Progenitor cell of endocrine pancreas (in vitro differentiated cells): ENCODE measurements around the gene ZBED1. TPM values are rescaled to one million over a fixed set of nuclear protein-coding genes. Genes with fewer than 3 reads are reported as not detected.
A peak's percentile ranks its signal among the peaks of the same experiment; 100 is the strongest.
"Not testable (repeated sequence)": the region's sequence is repeated elsewhere in the genome, so short reads cannot be mapped to it uniquely, and the experiment has no call there.

Experiments used
- DNase-seq: peaks from one replicate; pipeline ENCODE4 v3.0.0; 2021; ENCODE audit warnings: low spot score; ENCODE audit not compliant: unreplicated experiment
- H3K27ac Mint-ChIP-seq: 2 replicates; pipeline ENCODE4 v1.8.0; 2021; ENCODE audit warnings: mild to moderate bottlenecking, moderate library complexity, mixed read lengths
- H3K27me3 Mint-ChIP-seq: 2 replicates; pipeline ENCODE4 v1.8.0; 2021; ENCODE audit warnings: mixed read lengths
- H3K36me3 Mint-ChIP-seq: 2 replicates; pipeline ENCODE4 v1.8.0; 2022; ENCODE audit warnings: mixed read lengths; ENCODE audit not compliant: insufficient read depth
- H3K4me1 Mint-ChIP-seq: 2 replicates; pipeline ENCODE4 v1.8.0; 2021; ENCODE audit warnings: low read depth, mixed read lengths
- H3K4me3 Mint-ChIP-seq: 2 replicates; pipeline ENCODE4 v1.8.0; 2021; ENCODE audit warnings: low read depth, mild to moderate bottlenecking, moderate library complexity, mixed read lengths
- H3K9me3 Mint-ChIP-seq: 2 replicates; pipeline ENCODE4 v1.8.0; 2021; ENCODE audit warnings: low read depth, mixed read lengths
- total RNA-seq: library from RNA; stranded (reverse); gene quantifications from 2 replicates; pipeline ENCODE4 v1.2.1, GENCODE V29; 2021
- TF ChIP-seq, protein P1 (sequence below): fragments of 200-600 bp; sonication (generic); IDR thresholded peaks from one replicate; pipeline ENCODE4 v1.5.0; 2021; ENCODE audit warnings: antibody characterized with exemption, mild to moderate bottlenecking; ENCODE audit not compliant: unreplicated experiment

The ZBED1 gene
- total RNA-seq, 1 donor from 2014 or later: 59.6 TPM

DNA sequence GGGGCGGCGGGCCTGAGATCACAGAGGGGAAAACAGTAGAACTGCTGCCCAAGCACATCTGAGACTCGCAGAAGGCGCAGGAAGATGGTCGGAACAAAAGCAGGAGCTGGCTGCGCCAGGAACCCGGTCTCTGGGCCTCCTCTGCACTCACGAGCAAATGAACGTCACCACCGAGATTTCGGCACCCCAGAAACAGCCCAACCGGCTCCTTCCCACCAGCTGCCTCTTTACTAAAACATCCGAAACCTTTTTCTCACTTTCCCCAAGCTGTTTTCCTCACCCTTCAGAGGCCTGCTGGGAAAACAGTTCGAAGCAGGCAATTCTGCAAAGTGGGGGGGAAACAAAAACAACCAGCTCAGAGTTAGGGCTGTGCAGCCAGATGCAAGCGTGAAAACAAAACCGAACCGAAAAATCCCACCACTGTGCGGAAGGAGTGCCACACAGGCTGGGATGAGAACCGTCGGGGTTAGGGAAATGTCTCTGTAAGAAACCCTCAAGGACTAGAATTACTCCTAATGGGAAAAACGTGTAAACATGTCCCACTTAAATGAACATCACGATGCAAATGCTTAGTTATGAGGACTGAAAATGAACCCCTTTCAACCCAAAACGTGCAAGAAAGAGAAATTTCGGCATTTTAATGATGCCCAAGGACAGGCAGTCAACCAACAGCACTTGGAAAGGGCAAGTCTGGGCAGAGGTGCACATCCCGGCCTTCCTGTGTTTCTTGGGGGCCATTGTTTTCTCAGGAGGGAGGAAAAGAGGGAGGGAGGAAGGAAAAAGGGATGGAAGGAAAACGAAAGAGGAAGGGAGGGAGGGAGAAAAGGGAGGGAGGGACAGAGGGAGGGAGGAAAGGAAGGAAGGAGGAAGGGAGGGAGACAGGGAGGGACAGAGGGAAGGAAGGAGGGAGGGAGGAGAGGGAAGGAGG lies 15.8 kb downstream of the ZBED1 start:
- TF ChIP-seq, protein P1, sequence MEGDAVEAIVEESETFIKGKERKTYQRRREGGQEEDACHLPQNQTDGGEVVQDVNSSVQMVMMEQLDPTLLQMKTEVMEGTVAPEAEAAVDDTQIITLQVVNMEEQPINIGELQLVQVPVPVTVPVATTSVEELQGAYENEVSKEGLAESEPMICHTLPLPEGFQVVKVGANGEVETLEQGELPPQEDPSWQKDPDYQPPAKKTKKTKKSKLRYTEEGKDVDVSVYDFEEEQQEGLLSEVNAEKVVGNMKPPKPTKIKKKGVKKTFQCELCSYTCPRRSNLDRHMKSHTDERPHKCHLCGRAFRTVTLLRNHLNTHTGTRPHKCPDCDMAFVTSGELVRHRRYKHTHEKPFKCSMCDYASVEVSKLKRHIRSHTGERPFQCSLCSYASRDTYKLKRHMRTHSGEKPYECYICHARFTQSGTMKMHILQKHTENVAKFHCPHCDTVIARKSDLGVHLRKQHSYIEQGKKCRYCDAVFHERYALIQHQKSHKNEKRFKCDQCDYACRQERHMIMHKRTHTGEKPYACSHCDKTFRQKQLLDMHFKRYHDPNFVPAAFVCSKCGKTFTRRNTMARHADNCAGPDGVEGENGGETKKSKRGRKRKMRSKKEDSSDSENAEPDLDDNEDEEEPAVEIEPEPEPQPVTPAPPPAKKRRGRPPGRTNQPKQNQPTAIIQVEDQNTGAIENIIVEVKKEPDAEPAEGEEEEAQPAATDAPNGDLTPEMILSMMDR: no peak
- DNase-seq: no peak
- H3K4me3 Mint-ChIP-seq: no peak overlapping the region
- peaks cover 2% of the 10 kb centered on the region for H3K9me3 Mint-ChIP-seq
- H3K36me3 Mint-ChIP-seq: peaks cover 37% of the 10 kb centered on the region
- peaks cover 5% of the 10 kb centered on the region for H3K4me1 Mint-ChIP-seq
- H3K27me3 Mint-ChIP-seq: no peaks in the 10 kb centered on the region
- peak overlapping the region; percentile 76 for H3K27ac Mint-ChIP-seq

DNA sequence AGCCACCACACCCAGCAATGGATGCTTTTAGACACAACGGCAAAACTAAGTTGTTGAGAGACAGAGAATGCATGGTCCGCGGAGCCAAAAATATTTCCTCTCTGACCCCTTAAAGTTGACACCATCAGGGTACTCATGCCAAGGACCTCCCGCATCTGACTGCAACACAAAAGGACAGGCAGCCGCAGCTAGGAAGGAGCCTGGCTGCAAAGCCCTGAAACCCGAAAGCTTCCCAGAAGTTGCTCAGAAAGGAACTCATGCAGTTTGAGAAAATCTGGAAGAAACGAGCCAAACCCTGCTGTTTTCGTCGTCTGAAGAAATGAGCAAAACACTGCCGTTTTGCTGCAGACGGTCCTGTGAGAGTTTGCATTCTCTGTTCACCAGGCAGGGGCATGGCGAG lies 16.5 kb downstream of the ZBED1 start:
- Mint-ChIP-seq H3K27me3 (no peaks in the 10 kb centered on the region), H3K4me1 (peaks cover 5% of the 10 kb centered on the region), H3K27ac (peak overlapping the region; percentile 76), H3K4me3 (no peak overlapping the region), H3K9me3 (peaks cover 7% of the 10 kb centered on the region), H3K36me3 (peaks cover 38% of the 10 kb centered on the region)
- DNase-seq: no peak
- TF ChIP-seq, protein P1: no peak

DNA sequence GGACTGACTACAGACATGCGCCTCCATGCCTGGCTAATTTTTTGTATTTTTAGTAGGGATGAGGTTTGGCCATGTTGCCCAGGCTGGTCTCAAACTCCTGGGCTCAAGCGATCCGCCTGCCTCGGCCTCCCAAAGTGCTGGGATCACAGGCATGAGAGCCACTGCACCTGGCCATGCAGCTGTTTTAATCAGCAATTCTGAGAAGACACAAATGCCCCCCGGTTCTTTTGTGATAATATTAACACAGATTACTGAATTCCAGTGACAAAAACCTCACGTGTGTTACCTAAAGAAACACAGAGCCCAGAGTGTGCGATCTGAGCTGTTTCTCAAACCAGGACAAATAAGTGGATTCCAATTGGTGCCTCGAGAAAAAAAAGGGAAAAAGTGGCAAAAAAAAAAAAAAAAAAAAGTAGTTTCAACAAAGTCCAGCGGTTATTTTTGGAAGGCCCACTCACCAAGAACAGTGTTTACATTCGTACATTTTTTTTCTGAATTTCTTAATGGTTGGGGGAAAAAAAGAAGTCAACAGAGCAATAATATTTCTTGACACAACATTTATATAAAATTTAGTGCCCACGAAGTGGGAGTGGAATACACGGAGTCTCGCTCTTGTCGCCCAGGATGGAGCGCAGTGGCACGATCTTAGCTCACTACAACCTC lies 17.2 kb downstream of the ZBED1 start:
- Mint-ChIP-seq H3K36me3 (peaks cover 34% of the 10 kb centered on the region), H3K27ac (peak overlapping the region; percentile 84), H3K9me3 (peaks cover 7% of the 10 kb centered on the region), H3K4me3 (no peak overlapping the region), H3K4me1 (peaks cover 5% of the 10 kb centered on the region), H3K27me3 (no peaks in the 10 kb centered on the region)
- TF ChIP-seq, protein P1: no peak
- DNase-seq: no peak

DNA sequence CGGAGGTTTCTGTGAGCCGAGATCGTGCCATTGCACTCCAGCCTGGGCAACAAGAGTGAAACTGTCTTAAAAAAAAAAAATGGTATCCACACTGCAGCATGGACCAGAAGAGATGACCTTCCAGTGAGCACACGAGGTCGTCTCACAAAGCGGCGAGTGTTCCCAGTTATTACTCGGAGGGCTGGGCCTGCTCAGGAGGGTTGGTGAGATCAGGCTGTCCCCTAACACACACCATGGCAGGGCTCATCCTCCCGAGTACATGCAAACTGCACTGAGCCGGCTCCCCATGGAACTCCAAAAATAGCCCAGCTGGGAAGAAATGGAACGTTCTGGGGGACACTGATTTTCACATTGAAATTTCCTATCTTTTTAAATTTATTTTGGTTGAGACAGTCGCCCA lies 19.2 kb downstream of the ZBED1 start:
- H3K9me3 Mint-ChIP-seq, H3K4me1 Mint-ChIP-seq, DNase-seq, H3K27me3 Mint-ChIP-seq, H3K27ac Mint-ChIP-seq, H3K4me3 Mint-ChIP-seq: not testable (repeated sequence)
- peaks cover 19% of the 10 kb centered on the region for H3K36me3 Mint-ChIP-seq

DNA sequence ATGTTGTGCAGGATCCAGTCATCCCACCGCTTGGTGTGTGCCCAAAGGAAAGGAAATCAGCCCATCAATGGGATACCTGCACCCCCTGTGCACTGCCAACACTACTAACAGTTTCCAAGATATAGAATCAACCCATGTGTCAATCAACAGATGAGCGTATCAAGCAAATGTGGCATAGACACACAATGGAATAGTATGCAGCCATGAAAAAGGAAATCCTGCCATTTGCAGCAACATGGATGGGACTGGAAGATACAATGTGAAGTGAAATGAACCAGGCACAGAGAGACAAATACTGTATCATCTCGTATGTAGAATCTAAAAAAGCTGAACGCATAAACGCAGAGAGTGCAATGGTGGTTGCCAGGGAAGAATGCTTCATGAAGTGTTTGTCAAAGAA lies 20.8 kb downstream of the ZBED1 start:
- not testable (repeated sequence) for H3K27ac Mint-ChIP-seq, H3K4me1 Mint-ChIP-seq, DNase-seq, H3K4me3 Mint-ChIP-seq, H3K9me3 Mint-ChIP-seq, H3K27me3 Mint-ChIP-seq
- H3K36me3 Mint-ChIP-seq: peaks cover 22% of the 10 kb centered on the region

DNA sequence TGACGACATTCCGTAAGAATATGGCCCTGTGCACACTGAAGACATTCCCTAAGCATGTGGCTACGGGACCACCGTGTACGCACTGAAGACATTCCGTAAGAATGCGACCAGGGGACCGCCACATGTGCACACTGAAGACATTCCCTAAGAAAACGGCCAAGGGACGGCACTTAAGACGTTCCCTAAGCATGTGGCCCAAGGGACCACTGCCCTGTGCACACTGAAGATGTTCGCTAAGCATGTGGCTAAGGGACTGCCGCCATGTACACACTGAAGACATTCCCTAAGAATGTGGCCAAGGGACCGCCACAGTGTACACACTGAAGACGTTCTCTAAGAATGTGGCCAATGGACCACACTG lies 21.4 kb downstream of the ZBED1 start:
- TF ChIP-seq, protein P1: no peak
- Mint-ChIP-seq H3K4me1 (peaks cover 9% of the 10 kb centered on the region), H3K27me3 (no peaks in the 10 kb centered on the region), H3K9me3 (peaks cover 7% of the 10 kb centered on the region), H3K27ac (no peak overlapping the region), H3K4me3 (no peak overlapping the region), H3K36me3 (peaks cover 21% of the 10 kb centered on the region)
- no peak for DNase-seq
